ENCODE data around the gene NVL. TPM values are rescaled to one million over a fixed set of nuclear protein-coding genes. Genes with fewer than 3 reads are reported as not detected.

The NVL gene
- polyA plus RNA-seq, 1 donor from 2014 or later, result 77.3 TPM

DNA sequence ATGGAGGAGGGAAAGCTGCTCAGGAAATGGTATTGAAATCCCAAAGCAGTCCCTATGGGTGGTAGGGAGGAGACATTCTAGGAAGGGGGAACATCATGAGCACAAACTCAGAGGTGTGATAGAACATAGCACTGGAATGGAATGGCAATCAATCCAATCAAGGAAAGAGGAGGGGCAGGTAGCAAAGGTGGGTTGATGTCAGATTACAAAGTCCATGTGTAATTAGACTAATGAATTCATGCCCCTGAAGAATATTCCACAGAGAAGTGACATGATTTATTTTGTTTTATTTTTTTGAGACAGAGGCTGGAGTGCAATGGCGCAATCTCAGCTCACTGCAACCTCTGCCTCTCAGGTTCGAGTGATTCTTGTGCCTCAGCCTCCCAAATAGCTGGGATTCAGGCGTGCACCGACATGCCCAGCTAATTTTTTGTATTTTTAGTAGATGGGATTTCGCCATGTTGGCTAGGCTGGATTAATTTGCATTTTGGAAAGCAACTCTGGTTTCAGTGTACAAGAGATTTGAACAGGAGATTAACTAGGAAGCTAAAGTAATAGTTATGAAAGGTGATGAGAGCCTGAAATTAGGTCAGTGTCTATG lies 110.9 kb downstream of the NVL start:
- H3K4me3 ChIP-seq (ENCODE audit: low read length), result no peak overlapping the region
- H3K9me3 ChIP-seq (ENCODE audit: low read length), result no peaks in the 10 kb centered on the region
- no peak overlapping the region for H3K27ac ChIP-seq (ENCODE audit: low read length)
- no peaks in the 10 kb centered on the region for H3F3A ChIP-seq (ENCODE audit: insufficient read depth, low read length, poor library complexity, severe bottlenecking)
- H4K20me1 ChIP-seq (ENCODE audit: insufficient read depth), result no peaks in the 10 kb centered on the region
- H3K4me2 ChIP-seq (ENCODE audit: low read length), result no peak overlapping the region
- H3K9me2 ChIP-seq (ENCODE audit: insufficient read depth, low read length), result no peaks in the 10 kb centered on the region
- H3K9ac ChIP-seq (ENCODE audit: low read length), result no peak overlapping the region
- no peaks in the 10 kb centered on the region for H3K79me2 ChIP-seq (replicated peaks; ENCODE audit: insufficient read depth, low read length)
- no peaks in the 10 kb centered on the region for H3K36me3 ChIP-seq (ENCODE audit: insufficient read depth, low read length)
- TF ChIP-seq EZH2 (IDR thresholded peaks at IDR 0.05; ENCODE audit: borderline replicate concordance, insufficient read depth, low read length, poor library complexity, severe bottlenecking) (no peak), POLR2AphosphoS5 (IDR thresholded peaks at IDR 0.05) (no peak), SMC3 (conservative IDR thresholded peaks at IDR 0.05; ENCODE audit: poor library complexity) (no peak), RAD21 (conservative IDR thresholded peaks at IDR 0.05) (no peak), EP300 (conservative IDR thresholded peaks at IDR 0.05; ENCODE audit: poor library complexity, severe bottlenecking) (no peak), TAF1 (IDR thresholded peaks at IDR 0.05; ENCODE audit: low read depth) (no peak), MXI1 (conservative IDR thresholded peaks at IDR 0.05; ENCODE audit: poor library complexity, severe bottlenecking) (no peak)
- TF ChIP-seq, protein P1, sequence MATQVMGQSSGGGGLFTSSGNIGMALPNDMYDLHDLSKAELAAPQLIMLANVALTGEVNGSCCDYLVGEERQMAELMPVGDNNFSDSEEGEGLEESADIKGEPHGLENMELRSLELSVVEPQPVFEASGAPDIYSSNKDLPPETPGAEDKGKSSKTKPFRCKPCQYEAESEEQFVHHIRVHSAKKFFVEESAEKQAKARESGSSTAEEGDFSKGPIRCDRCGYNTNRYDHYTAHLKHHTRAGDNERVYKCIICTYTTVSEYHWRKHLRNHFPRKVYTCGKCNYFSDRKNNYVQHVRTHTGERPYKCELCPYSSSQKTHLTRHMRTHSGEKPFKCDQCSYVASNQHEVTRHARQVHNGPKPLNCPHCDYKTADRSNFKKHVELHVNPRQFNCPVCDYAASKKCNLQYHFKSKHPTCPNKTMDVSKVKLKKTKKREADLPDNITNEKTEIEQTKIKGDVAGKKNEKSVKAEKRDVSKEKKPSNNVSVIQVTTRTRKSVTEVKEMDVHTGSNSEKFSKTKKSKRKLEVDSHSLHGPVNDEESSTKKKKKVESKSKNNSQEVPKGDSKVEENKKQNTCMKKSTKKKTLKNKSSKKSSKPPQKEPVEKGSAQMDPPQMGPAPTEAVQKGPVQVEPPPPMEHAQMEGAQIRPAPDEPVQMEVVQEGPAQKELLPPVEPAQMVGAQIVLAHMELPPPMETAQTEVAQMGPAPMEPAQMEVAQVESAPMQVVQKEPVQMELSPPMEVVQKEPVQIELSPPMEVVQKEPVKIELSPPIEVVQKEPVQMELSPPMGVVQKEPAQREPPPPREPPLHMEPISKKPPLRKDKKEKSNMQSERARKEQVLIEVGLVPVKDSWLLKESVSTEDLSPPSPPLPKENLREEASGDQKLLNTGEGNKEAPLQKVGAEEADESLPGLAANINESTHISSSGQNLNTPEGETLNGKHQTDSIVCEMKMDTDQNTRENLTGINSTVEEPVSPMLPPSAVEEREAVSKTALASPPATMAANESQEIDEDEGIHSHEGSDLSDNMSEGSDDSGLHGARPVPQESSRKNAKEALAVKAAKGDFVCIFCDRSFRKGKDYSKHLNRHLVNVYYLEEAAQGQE (IDR thresholded peaks at IDR 0.05; ENCODE audit: borderline replicate concordance), result no peak
- TF ChIP-seq, protein P2, sequence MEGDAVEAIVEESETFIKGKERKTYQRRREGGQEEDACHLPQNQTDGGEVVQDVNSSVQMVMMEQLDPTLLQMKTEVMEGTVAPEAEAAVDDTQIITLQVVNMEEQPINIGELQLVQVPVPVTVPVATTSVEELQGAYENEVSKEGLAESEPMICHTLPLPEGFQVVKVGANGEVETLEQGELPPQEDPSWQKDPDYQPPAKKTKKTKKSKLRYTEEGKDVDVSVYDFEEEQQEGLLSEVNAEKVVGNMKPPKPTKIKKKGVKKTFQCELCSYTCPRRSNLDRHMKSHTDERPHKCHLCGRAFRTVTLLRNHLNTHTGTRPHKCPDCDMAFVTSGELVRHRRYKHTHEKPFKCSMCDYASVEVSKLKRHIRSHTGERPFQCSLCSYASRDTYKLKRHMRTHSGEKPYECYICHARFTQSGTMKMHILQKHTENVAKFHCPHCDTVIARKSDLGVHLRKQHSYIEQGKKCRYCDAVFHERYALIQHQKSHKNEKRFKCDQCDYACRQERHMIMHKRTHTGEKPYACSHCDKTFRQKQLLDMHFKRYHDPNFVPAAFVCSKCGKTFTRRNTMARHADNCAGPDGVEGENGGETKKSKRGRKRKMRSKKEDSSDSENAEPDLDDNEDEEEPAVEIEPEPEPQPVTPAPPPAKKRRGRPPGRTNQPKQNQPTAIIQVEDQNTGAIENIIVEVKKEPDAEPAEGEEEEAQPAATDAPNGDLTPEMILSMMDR (IDR thresholded peaks at IDR 0.05; ENCODE audit: poor library complexity, severe bottlenecking), result no peak
- H2AFZ ChIP-seq (ENCODE audit: low read depth, low read length), result no peak overlapping the region
- no peaks in the 10 kb centered on the region for H3K27me3 ChIP-seq (ENCODE audit: insufficient read depth, low read depth, low read length)

DNA sequence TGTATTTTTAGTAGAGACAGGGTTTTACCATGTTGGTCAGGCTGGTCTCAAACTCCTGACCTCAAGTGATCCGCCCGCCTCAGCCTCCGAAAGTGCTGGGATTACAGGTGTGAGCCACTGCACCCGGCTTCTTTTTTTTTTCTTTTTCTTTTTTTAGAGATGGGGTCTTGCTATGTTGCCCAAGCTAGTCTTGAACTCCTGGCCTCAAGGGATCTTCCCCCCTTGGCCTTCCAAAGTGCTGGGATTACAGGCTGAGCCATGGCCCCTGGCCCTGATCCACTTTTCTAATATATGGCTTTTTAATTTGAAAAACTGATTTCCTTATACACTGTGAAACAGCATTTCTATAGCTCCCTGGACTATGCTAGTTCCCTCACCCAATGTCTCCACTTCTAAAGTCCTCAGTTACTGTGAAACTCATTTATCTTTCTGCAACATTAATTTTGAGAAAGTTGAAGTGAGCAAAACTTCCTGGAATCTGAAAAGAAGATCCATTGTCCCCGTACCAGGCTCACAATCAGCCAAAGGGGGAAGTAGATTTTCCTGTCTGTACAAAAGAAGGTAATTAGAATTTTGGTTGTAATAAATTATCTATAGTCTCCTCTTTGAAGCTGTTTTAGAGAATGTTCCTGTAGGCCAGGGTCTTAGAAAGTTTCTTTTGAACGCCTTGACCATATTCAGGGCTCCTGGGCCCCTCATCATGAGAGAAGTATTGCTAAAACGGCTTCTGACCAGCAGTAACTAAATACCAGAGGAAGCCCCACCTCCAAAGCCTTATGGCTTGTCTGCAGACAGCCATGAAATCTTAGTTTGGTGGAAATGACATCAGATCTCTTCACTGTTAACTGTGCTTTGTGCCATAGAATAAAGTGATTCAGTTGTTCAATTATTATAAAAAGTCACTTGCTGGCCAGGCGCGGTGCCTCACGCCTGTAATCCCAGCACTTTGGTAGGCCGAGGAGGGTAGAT lies 112.0 kb downstream of the NVL start:
- H3K79me2 ChIP-seq (replicated peaks; ENCODE audit: insufficient read depth, low read length), result no peaks in the 10 kb centered on the region
- no peaks in the 10 kb centered on the region for H3K9me2 ChIP-seq (ENCODE audit: insufficient read depth, low read length)
- no peak overlapping the region for H3K4me3 ChIP-seq (ENCODE audit: low read length)
- H3K36me3 ChIP-seq (ENCODE audit: insufficient read depth, low read length), result no peaks in the 10 kb centered on the region
- H4K20me1 ChIP-seq (ENCODE audit: insufficient read depth), result no peaks in the 10 kb centered on the region
- no peak for TF ChIP-seq SMC3 (conservative IDR thresholded peaks at IDR 0.05; ENCODE audit: poor library complexity)
- TF ChIP-seq MXI1 (conservative IDR thresholded peaks at IDR 0.05; ENCODE audit: poor library complexity, severe bottlenecking), result no peak
- TF ChIP-seq EZH2 (IDR thresholded peaks at IDR 0.05; ENCODE audit: borderline replicate concordance, insufficient read depth, low read length, poor library complexity, severe bottlenecking), result no peak
- TF ChIP-seq, protein P2 (IDR thresholded peaks at IDR 0.05; ENCODE audit: poor library complexity, severe bottlenecking), result no peak
- no peak for TF ChIP-seq EP300 (conservative IDR thresholded peaks at IDR 0.05; ENCODE audit: poor library complexity, severe bottlenecking)
- no peak for TF ChIP-seq RAD21 (conservative IDR thresholded peaks at IDR 0.05)
- TF ChIP-seq TAF1 (IDR thresholded peaks at IDR 0.05; ENCODE audit: low read depth), result no peak
- TF ChIP-seq, protein P1 (IDR thresholded peaks at IDR 0.05; ENCODE audit: borderline replicate concordance), result no peak
- no peak for TF ChIP-seq POLR2AphosphoS5 (IDR thresholded peaks at IDR 0.05)
- H3K4me2 ChIP-seq (ENCODE audit: low read length), result no peak overlapping the region
- no peak overlapping the region for H2AFZ ChIP-seq (ENCODE audit: low read depth, low read length)
- H3F3A ChIP-seq (ENCODE audit: insufficient read depth, low read length, poor library complexity, severe bottlenecking), result no peaks in the 10 kb centered on the region
- no peaks in the 10 kb centered on the region for H3K9me3 ChIP-seq (ENCODE audit: low read length)
- no peaks in the 10 kb centered on the region for H3K27me3 ChIP-seq (ENCODE audit: insufficient read depth, low read depth, low read length)
- no peak overlapping the region for H3K27ac ChIP-seq (ENCODE audit: low read length)
- H3K9ac ChIP-seq (ENCODE audit: low read length), result no peak overlapping the region

All from neural cell (in vitro differentiated cells).